ENCODE measurements around the gene ENTR1. TPM values are rescaled to one million over a fixed set of nuclear protein-coding genes. Genes with fewer than 3 reads are reported as not detected.

The ENTR1 gene, protein sequence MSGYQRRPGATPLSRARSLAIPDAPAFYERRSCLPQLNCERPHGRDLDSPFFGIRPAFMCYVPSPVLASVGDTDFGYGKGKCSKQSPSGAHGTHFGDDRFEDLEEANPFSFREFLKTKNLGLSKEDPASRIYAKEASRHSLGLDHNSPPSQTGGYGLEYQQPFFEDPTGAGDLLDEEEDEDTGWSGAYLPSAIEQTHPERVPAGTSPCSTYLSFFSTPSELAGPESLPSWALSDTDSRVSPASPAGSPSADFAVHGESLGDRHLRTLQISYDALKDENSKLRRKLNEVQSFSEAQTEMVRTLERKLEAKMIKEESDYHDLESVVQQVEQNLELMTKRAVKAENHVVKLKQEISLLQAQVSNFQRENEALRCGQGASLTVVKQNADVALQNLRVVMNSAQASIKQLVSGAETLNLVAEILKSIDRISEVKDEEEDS
- 63.7 and 72.1 TPM in 2 replicates for polyA plus RNA-seq
- polyA minus RNA-seq = 23.8 and 32.4 TPM in 2 replicates

DNA sequence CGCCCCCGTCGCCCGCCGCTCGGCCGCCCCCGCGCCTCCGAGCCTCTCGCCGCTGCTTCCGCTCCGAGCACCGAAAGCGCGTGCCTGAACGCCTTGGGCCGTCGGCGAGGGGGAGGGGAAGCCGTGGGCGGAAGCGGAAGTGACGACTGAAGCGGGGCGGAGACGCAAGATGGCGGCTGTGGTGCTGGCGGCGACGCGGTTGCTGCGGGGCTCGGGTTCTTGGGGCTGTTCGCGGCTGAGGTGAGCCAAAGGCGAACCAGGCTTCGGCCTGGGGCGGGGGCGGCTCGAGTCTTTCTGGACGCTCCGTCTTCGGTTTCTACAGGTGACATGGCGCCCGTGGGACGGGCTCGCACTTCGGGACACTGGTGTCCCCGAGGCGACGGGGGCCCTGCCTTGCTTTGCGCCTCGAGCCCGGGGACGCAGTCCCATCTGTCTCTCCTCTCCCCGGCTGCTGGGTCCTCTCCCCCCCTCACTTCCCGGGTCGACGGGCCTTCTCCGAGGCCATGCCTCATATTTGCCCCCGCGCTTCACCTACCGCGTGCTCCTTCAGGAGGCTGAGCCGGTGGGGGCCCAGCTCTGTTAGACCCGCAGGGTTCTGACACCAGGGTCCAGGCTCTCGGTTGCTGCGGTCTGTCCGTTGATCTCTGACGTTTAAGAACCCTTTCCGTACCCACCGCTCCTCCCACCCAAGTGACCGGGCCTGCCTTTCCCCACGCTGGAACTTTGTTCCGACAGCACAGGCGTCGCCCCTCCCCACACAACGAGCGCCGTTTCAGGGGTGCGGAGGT, at the start of gene ENTR1, which contains the start of gene PMPCA:
Gene ENTR1 (minus strand): TSS at position 115 of the 788 bp plus-strand sequence. CDS start 217 bp downstream, outside the sequence.
Gene PMPCA (plus strand): TSS at position 159 of the 788 bp plus-strand sequence. CDS start 11 bp downstream, at position 170.
- H3K79me2 ChIP-seq (replicated peaks; ENCODE audit: insufficient read depth, low read length) = peaks cover 34% of the 10 kb centered on the region

More for the DNA sequence above, at the start of gene ENTR1, which contains the start of gene PMPCA:
- H3K9me2 ChIP-seq (ENCODE audit: insufficient read depth, low read length) = no peaks in the 10 kb centered on the region
- TF ChIP-seq EZH2 (IDR thresholded peaks at IDR 0.05; ENCODE audit: borderline replicate concordance, insufficient read depth, low read length, poor library complexity, severe bottlenecking) = no peak
- TF ChIP-seq, protein P1, sequence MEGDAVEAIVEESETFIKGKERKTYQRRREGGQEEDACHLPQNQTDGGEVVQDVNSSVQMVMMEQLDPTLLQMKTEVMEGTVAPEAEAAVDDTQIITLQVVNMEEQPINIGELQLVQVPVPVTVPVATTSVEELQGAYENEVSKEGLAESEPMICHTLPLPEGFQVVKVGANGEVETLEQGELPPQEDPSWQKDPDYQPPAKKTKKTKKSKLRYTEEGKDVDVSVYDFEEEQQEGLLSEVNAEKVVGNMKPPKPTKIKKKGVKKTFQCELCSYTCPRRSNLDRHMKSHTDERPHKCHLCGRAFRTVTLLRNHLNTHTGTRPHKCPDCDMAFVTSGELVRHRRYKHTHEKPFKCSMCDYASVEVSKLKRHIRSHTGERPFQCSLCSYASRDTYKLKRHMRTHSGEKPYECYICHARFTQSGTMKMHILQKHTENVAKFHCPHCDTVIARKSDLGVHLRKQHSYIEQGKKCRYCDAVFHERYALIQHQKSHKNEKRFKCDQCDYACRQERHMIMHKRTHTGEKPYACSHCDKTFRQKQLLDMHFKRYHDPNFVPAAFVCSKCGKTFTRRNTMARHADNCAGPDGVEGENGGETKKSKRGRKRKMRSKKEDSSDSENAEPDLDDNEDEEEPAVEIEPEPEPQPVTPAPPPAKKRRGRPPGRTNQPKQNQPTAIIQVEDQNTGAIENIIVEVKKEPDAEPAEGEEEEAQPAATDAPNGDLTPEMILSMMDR (IDR thresholded peaks at IDR 0.05; ENCODE audit: poor library complexity, severe bottlenecking) = no peak
- peak; percentile 66 for TF ChIP-seq MXI1 (conservative IDR thresholded peaks at IDR 0.05; ENCODE audit: poor library complexity, severe bottlenecking)
- TF ChIP-seq REST (IDR thresholded peaks at IDR 0.05; ENCODE audit: borderline replicate concordance) = peak; percentile 61
- TF ChIP-seq POLR2AphosphoS5 (IDR thresholded peaks at IDR 0.05) = peak; percentile 99
- TF ChIP-seq RAD21 (conservative IDR thresholded peaks at IDR 0.05) = no peak
- no peak for TF ChIP-seq SMC3 (conservative IDR thresholded peaks at IDR 0.05; ENCODE audit: poor library complexity)
- TF ChIP-seq TAF1 (IDR thresholded peaks at IDR 0.05; ENCODE audit: low read depth) = peak; percentile 71
- TF ChIP-seq EP300 (conservative IDR thresholded peaks at IDR 0.05; ENCODE audit: poor library complexity, severe bottlenecking) = peak; percentile 48
- H3K4me3 ChIP-seq (ENCODE audit: low read length) = peak within 1 kb of the TSS; percentile 97
- no peaks in the 10 kb centered on the region for H3K36me3 ChIP-seq (ENCODE audit: insufficient read depth, low read length)
- H3K27ac ChIP-seq (ENCODE audit: low read length) = peak within 1 kb of the TSS; percentile 75
- no peaks in the 10 kb centered on the region for H3F3A ChIP-seq (ENCODE audit: insufficient read depth, low read length, poor library complexity, severe bottlenecking)
- no peaks in the 10 kb centered on the region for H3K27me3 ChIP-seq (ENCODE audit: insufficient read depth, low read depth, low read length)
- H3K4me2 ChIP-seq (ENCODE audit: low read length) = peak within 1 kb of the TSS; percentile 77
- H3K9me3 ChIP-seq (ENCODE audit: low read length) = no peaks in the 10 kb centered on the region
- H3K9ac ChIP-seq (ENCODE audit: low read length) = peak within 1 kb of the TSS; percentile 83
- H2AFZ ChIP-seq (ENCODE audit: low read depth, low read length) = peak within 1 kb of the TSS; percentile 4
- no peaks in the 10 kb centered on the region for H4K20me1 ChIP-seq (ENCODE audit: insufficient read depth)

Measured in neural cell (in vitro differentiated cells).